Muscle of back (tissue), 11 donors: ENCODE data around the gene CYS1. TPM values are rescaled to one million over a fixed set of nuclear protein-coding genes. Genes with fewer than 3 reads are reported as not detected.
A peak's percentile ranks its signal among the peaks of the same experiment; 100 is the strongest.
"Not testable (repeated sequence)": the region's sequence is repeated elsewhere in the genome, so short reads cannot be mapped to it uniquely, and the experiment has no call there.

Experiments used
- DNase-seq, 3 donors: peaks; one replicate each; pipeline versions ENCODE4 v3.0.0 to v3.0.0-alpha.2; 2013
- polyA plus RNA-seq, 10 donors: library from polyadenylated mRNA; unstranded; fragments of 120-200 nt; gene quantifications; one replicate each; pipeline ENCODE4 v1.2.1, GENCODE V29; 2013; ENCODE audit not compliant: insufficient read length in 10 of 10

The CYS1 gene
- polyA plus RNA-seq, 10 donors = 5.3 to 13.2 (median 11.0) TPM

DNA sequence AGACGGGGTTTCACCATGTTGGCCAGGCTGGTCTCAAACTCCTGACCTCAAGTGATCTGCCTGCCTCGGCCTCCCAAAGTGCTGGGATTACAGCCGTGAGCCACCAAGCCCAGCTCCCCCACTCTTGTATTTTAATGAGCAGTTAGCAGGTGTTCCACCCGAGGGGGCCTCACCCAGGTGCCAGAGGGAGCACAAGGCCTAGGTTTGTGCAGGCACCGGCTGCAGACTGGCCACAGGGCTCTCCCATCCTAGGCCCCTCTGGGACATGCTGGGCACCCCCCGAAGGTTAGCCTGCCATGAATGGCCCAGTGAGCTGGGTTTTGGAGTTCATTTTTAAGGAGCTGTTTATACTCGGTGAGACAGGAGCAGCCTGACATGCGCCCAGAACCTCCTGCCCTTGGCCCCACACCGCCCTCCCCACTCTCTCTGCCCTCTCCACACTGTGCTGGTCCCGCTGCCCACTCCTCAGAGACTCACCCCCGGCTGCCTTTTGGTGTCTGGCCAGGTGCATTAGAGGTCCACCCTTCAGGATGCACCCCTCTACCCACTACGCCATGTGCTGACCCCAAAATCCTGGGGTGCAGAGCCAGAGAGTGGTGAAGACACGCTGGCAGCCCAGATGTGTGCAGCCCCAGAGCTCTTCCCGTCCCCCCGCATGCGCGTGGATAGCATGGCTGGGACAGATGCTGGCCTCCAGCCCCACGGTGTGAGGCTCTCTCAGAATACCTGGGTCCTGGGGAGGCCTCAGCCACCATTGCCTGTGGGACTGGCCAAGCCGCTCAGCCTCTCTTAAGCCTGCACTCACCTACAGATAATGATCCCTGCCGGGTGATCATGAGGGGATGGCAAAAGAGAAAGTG, 48.1 kb downstream of the CYS1 start:
- no peak for DNase-seq

DNA sequence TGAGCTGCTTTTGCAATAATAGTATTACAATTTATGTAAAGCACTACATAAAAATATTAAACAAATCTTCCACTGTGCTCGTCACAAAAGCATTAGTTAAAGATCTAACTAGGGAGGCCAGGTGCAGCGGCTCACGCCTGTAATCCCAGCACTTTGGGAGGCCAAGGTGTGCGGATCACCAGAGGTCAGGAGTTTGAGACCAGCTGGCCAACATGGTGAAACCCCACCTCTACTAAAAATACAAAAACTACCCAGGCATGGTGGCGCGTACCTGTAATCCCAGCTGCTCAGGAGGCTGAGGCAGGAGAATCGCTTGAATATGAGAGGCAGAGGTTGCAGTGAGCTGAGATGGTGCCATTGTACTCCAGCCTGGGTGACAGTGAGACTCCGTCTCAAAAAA, 49.4 kb downstream of the CYS1 start:
- DNase-seq = not testable (repeated sequence)

DNA sequence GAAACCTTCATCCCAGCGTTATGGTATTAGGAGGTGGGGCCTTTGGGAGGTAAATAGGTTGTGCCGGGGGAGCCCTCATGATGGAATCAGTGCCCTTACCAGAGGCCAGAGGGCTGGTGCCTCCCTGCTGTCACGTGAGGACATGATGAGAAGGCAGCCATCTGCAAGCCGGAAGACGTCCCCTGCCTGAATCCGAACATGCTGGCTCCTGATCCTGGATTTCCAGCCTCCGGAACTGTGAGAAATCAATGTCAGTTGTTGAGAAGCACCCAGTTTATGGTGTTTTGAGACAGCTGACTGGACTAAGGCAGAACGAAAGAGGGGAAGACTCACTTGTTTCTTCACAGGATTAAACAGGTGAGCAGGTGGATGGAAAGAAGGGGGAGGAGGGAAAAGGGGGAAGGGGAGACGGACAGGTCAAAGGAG, 49.9 kb downstream of the CYS1 start:
- DNase-seq = no peak

DNA sequence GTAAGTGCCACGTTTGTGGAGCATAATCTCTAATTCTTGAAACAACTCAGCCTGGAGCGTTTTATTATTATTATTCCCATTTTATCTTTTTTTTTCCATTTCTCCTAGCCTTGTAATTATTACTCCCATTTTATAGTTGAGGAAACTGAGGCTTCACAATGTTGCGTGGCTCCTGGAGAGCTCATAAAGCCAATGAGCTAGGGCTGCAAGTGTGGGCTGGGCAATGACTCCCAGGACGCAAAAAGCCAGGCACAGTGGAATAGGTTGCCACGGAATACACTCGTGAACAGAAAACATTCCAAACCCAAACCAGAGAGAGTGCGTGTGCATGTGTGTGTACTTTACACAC, 50.4 kb downstream of the CYS1 start:
- DNase-seq = no peak

DNA sequence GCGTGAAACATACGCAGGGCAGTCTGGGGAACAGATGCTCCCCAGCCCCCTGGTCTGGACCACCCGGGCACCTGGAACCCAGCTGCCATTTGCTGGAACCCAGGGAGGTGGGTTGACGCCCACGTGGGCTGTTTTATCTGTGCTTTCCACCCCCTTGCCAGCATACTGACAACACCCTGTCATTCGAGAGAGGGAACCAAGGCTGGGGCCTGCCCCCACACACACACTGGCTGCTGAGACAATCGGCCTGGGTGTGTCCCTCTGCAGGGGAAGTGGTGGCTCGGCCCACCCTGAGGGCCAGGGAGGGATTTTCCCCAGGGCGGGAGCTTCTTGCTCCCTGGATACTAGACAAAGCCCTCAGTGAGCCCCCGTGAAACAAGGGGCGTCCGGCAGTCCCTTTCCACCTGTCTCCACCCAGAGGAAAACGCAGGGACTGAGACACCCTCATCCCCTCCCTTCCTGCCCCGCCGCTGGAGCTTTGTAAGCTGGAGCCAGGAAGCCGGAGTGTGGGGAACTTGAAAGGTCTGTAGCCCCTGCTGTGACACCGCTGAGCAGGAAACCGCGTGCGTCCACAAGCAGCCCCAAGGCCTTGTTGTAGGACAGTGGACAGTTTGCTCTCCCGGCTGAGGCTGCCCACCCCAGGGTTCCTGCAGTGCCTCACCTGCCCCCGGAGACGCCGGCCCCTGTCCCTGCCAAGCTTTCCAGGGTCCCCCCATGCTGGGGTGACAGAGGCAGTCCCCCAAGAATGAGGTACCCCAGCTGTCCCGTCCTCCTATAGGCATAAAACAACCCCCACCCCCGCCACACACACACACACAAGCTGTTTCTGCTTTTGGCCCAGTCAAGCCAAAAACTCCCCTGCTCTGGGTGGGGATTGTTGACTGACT, 51.0 kb downstream of the CYS1 start:
- DNase-seq = peak in 1 of 3 donors; percentile 62

DNA sequence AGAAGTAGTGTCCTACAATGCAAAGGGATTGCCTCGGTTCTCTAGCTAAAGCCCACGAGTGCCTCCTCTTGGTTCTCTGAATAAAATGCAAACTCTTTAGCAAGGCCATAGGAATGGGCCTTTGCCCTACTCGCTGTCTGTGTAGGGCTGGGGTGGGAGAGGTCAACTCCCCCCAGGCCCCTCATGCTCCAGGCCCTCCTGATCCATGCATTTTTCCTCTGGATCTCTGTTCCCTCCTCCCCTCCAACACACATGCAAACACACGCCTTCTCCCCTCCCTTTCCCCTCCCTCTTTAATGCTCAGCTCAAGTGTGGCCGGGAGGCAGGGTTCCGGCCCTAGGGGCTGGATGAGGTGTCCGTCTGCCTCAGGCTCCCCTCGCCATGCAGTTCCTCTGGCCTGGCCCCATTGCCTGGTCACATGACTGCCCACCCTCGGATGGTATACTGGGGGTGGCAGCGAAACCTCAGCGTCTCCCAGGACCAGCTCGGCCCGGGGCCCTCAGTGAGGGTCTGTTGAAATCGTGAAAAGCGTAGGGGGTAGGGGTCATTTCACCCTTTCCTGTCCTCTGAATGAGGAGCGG, 51.7 kb downstream of the CYS1 start:
- DNase-seq = peak in 1 of 3 donors; percentile 56

DNA sequence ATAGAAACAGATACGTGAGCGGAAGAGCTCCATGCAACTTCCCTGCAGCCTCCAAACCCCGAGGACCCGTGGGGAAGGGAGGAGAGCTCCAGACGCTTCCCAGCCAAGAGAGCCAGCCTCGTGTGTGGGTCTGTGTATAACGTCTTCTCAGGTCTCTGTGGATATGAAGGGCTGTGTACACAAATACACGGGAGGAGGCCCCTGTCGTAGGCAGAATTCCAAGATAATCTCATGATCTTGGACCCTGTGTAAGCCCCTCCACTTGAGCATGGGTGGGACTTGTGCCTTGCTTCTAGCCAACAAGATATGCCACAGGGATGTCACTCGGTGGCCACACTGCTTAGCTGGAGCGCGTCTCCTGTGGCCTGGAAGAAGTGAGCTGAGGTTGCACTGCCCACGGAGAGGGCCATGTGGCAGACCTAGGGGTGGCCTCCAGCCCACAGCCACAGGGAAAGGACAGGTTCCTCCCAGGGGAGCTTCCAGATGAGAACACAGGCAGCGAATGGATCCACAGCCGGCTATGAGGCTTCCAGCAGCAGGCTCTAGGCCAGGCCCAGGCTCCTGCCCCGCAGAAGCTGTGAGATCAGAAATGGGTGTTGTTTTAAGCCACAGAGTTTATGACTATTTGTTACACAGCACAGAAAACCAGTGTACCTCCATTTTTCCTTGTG, 52.4 kb downstream of the CYS1 start:
- peak in 1 of 3 donors; percentile 68 for DNase-seq

DNA sequence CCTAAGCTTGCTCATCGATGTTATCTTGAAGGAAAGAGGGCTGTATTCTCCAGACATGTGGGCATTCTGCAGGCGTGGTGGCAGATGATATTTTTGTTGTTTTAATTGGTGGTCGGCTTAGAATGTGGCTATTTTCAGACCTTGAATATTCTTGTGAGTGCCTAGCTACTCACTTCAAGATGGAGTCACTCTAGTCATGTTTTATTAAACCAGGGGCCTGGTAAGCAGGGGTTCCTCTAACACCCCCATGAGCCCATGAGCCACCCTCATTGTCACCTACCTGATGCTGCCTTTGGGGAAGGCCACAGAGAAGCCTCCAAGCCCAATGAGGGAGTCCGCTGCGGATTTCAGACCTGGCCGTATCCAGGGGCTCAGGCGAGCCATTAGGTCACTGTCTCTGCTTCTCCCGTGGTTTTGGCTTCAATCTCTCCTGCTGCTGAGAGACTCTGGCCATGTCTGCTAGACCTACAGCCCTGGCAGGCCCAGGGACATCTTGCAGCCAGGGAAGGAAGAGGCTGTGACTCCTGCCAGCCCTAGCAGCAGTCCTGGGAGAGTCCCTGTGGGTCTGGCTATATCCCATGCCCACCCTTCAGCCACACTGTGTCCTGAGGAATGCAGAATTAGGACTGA, 53.2 kb downstream of the CYS1 start:
- DNase-seq = no peak

DNA sequence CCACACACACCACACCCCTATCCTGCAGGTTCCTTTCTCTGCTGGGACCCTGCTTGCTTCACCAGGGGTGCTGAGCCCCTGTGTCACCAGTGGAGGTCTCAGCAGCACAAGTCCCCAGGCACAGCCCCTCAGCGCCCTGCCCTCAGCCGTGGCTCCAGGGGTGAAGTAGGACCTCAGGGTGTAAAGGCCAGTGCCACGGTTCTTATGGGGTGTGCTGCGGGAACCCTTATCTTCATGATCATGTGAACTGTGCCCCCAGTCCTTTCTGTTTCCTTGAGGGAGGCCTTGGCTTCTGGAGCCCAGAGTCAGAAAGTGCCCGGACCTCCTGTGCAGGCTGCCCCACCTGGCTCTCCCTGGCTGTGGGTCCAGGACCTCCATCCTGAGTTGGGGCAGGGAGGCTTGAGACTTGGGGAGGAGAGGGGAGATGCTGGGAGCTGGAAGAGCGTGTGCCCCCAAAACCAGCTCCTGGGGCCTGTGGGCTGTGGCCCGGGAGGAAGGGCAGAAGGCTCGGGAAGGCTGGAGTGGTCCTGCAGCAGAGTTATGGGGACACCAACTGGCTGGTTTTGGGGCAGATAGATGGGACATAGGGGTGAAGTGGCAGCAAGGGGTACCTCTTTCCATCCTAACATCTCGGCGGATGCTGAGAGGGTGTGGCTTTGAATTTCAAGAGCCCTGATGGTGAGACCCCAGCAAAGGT, 57.1 kb downstream of the CYS1 start:
- no peak for DNase-seq

DNA sequence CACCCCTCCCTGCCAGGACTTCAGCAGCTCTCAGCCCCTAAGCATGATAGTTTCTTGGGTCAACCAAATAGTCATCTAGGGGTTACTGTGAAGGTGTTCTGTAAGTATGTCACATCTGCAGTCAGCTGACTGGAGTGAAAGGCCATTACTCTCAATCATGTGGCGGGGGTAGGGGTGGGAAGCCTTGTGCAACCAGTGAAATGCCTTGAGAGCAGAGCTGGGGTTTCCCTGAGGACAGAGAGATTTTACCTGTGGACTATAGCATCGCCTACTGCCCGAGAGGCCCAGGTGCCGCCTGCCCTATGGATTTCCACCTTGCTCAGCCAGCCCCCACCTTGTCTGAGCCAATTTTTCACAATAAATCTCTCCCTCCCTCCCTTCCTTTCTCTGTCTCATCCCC, 57.8 kb downstream of the CYS1 start:
- DNase-seq = no peak

DNA sequence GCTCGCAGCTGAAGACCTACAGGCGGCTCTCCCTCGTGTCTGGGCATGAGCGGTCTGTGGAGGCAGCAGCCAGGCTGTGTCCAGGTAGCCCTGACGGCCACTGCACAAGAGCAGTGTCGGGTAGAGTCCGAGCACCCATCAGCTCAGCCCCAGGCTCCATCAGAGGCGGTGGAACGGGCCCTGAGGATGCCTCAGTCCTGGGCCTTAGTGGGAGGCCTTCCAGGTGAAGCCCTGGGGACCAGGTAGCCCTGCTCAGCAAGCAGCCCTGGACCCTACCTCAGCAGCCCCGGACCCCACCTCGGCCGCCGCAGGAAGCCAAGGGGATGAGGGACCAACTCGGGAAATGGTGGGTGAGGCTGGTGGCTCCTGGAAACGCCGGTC, 58.2 kb downstream of the CYS1 start:
- no peak for DNase-seq

DNA sequence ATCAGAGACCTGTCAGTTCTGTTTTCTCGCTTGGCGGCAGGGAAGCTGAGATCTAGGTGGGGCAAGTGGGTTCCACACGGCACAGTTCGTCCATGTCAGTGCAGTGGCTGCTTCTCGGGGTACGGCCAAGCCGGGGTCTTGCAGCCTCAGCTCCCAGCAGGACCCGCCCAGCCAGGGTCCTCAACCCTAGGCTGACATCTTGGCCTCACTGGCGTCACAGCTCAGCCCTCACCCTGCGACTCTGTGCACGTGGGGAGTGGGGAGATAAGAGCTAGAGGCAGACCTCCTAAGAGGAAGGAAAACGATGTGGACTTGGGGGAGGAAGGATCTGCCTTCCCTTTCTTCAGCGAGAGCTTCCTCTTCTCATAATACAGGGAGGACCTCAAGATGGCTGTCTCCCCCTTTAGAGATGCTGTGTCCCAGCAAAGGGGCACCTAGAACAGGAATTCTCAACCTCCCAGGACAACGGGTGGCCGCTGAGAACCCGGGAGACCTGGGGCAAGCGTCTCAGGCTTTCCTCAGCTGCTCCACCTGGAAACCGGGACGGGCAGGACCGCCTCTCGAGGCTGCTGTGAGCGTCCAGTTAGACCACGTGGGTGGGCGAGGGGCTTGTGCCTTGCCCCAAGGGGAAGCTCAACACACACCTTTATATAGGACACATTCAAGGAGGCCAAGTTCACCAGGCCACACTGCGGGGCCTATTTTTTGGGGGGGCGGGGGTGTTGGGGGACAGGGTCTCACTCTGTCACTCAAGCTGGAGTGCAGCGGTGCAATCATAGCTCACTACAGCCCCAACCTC, 60.4 kb downstream of the CYS1 start:
- no peak for DNase-seq

DNA sequence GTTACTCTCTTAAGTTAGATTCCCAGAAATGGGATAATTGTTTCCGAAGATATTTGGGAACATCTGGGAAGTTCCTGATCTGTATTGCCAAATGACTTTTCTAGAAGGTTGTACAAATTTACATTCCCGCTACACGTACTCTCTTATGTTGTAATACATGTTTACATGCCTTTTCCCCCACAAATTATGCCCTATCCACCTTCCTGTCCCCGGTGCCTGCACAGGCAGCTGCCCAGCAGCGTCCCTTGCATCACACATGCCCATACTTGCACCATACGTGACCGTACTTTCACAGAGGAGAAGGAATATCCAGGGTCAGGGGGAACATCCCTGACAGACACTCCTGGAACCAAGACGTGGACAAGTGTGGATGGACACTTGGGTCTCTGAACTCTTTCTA, 61.0 kb downstream of the CYS1 start:
- DNase-seq = no peak

DNA sequence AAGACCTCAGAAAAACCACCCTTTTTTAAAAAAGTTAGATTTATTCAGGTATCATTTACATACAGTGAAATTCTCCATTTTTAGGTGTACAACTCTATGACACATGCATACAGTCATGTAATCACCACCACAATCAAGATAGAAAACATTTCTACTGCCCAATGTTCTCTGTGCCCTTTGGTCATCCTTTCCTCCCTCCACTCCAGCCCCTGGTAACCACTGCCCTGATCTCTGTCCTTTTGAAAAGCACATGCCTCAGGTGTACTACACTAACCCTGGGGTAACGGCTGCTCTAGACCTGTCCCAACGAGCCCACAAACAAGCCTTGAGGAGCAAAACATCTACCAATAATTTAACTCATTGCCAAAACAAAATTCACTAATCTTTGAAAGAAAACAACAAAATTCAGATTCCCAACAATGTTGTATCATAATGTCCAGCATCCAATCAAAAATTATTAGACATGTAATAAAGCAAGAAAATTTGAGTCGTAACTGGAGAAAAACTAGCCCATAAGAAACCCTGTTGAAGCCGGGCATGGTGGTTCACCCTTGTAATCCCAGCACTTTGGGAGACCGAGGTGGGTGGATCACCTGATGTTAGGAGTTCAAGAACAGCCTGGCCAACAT, 62.8 kb downstream of the CYS1 start:
- no peak for DNase-seq

DNA sequence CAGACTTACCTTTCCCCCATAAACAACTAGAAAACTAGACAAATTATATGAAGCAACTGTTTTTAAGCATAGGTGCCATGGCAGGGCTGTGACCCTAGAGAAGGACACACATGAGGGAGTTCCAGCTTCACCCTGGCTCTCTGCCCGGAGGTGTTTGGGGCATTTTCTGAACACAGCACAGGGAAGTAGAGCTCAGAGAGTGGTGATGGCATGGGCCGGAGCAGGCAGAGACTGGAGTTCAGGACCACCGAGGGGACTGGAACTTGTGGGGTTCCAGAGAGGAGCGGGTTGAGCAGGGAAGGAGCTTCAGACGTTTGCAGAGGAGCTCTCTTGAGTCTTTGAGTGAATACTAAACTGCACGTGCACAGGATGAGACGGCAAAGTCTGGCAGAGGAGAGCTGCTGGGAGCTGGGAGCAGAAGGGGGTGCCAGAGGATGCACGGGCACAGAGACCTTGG, 63.4 kb downstream of the CYS1 start:
- DNase-seq = no peak

DNA sequence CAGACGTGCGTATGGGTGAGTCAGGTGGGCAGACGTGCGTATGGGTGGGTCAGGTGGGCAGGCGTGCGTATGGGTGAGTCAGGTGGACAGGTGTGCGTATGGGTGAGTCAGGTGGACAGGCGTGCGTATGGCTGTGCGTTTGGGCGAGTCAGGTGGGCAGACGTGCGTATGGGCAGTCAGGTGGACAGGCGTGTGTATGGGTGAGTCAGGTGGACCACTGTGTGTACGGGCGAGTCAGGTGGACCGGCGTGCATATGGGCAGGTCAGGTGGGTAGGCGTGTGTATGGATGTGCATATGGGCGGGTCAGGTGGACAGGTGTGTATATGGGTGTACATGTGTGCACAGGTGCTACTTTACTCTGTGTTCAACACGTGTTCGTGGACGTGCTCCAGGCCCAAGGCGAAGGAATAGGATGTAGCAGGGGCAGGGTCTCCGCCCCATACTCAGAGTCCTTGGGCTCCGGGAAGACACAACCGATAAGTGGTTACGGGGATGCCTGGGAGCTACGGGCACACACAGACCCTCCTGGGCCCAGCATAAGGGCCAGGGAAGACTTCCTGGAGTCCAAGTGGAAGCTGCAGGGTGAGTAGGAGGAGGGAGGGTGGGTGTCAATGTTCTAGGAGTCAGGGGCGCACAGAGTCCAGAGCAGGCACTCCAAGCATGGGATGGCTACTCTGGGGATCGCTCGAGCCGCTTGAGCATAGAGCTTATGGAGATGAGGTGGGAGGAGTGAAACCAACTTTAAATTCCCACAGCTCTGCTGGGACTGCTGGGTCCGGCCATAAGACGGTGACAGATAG, 64.0 kb downstream of the CYS1 start:
- DNase-seq = no peak

DNA sequence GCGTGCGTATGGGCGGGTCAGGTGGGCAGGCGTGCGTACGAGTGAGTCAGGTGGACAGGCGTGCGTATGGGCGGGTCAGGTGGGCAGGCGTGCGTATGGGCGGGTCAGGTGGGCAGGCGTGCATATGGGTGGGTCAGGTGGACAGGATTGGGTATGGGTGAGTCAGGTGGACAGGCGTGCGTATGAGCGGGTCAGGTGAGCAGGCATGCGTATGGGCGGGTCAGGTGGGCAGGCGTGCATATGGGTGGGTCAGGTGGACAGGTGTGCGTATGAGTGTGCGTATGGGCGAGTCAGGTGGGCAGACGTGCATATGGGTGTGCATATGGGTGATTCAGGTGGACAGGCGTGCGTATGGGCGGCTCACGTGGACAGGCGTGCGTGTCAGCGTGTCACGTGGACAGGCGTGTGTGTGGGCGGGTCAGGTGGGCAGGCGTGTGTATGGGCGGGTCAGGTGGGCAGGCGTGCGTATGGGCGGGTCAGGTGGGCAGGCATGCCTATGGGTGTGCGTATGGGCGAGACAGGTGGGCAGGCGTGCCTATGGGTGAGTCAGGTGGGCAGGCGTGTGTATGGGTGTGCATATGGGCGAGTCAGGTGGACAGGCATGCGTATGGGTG, 64.7 kb downstream of the CYS1 start:
- not testable (repeated sequence) for DNase-seq
